Measurements from ENCODE around the gene CETN2.
A peak's percentile ranks its signal among the peaks of the same experiment; 100 is the strongest.
"Not testable (repeated sequence)": the region's sequence is repeated elsewhere in the genome, so short reads cannot be mapped to it uniquely, and the experiment has no call there.

The CETN2 gene

DNA sequence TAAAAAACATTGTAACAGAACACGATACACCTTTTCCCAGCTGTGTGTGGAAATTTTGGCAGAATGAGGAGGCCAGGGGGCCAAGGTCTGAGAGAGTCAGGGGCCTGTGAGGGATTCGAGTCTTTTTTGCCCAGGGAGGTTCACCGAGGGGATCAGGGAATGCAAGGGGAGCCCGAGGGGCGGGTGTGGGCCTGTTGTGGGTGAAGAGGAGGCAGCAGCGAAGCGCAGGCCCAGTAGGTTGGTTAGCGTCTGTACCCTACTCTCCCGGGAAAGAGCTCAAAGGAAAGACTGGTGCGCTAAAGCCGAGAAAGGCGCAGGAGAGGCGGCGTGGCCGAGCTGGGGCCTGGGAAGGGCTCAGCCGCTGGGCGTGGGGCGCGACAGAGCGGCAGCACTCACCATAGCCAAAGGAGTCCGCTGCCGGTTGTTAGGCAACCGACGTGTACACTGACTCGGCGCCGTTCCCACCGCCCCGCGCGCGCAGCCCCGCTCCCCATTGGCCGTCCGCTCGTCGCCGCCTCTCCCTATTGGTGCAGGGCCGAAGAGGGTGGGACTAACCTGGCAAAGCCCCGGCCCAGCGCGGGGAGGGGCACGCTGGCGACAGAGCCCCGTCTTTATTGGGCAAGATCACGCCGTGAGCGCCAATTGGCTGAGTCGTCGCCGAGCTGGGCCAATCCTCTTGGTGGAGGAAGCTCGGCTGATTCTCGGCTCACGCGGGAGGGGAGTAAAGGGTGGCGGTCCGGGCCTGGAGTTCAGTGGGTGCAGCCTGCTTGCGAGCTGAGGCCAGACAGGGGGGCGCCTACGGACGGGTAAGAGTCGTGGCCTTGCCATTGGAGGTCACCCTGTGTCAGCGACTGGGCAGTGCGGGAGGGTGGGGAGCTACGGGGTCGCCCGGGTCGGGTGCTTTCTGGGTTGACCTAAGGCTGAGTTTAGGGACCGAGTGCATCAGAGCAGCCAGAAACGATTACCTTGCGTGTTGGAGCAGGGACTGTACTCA lies at the start of gene CETN2, which contains the start of gene NSDHL:
TSS of gene CETN2 (minus strand) at position 446 of the 994 bp plus-strand sequence. CDS start at position 399, 47 bp downstream.
TSS of gene NSDHL (plus strand) at position 752 of the 994 bp plus-strand sequence. CDS start 15,262 bp downstream, outside the sequence.
- peak; percentile 84 to 86 for DNase-seq (ENCODE audit: low read depth in 2 of 2)

DNA sequence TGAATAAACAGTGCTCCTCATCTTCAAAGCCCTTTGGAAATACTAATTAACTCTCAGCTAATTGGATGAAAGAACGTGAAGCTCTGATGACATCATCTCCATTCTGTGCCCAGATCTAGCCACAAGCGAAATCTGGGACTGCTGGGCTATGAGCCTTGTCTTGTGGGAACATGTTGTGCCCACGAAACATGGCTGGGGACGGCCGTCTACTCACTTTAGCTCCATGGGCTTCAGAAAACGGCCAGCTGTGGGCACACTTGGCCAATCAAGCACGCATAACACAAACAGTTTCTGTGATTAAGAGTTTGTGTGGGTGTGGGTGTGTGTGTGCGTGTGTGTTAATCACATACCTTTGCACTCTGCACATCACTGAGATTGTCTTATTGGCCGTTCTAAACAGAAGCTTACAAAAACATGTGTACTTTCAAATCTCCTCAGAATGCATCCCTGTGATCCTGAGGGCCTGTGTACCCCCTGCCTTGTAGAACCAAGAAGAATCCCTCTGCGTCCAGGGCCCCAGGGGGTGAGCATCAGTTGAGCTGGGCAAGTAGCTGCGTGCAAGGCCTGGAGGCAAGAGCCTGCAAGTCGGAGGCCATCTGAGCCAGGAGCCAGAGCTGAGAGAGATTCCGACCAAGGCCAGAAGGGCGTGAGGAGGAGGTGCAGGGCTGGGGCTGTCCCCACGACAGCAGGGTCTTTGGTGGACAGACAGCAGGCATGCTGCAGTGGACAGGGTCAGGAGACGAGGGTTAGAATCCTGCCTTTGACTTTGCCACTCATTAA lies 48.6 kb upstream of the CETN2 start:
- no peak for DNase-seq (ENCODE audit: low read depth in 2 of 2)

DNA sequence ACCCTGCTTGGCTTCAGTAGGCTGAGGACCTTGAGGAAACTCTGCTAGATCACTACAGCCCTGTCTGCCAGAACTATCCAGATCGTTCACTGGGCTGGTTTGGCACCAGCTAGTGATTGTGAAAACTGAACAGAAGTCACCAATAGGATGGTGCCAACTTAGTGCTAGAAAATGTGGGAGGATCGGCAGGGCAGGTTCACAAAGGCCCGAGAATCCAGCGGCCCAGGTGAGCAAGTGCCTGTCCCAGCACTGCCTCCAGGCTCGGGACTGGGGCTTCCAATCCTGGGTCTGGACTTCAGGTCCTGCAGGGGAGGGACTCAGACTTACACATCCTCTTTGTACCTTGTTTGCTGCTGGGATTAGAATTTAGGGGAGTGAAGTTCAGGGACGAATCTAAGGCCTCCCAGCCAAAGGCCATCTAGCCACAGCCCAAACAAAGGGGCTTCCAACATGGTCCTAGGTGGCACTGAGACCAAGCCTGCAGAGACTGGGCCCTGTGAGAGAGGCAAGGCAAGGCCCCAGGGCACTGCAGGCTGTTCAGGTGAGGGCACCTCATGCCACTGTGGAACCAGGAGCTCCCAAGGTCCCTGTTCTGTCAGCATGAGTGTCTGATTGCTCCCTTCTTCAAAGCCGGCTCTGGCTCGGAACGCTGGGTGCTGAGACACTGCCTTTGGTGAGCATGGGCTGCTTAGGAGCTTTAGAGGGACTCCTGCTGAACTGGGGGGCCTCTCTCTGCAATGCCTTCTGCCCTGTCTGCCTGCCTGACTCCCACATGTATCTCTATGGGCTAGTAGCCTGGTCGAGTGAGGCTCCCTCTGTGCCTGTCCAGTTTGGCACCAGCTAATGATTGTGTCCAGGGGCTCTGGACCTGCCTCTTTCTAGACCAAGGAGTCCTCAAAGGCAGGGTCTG lies 46.6 kb upstream of the CETN2 start:
- no peak for DNase-seq (ENCODE audit: low read depth in 2 of 2)

DNA sequence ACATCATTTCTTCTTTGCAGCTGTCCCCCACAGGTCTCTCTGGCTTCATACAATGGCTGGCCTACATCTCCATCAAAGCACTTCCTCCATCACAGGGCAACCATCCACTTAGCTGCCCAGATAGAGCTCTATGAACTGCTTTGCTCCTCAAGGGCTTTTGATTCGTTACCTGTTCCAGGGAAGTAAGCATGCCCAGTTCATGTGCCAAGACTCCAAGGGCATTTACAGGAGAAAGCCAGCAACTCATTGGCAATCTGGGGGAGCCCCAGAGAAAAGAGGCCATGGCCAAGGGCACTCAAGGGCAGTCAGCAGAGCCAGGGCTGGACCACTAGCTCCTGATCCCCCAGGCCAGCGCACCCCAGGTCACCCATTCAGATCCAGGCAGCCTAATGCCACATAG lies 42.8 kb upstream of the CETN2 start:
- no peak for DNase-seq (ENCODE audit: low read depth in 2 of 2)

- DNase-seq (ENCODE audit: low read depth in 2 of 2): no peak
Measured at GRCh38 chrX:152872522-152872921, 42.0 kb upstream of the CETN2 start.

DNA sequence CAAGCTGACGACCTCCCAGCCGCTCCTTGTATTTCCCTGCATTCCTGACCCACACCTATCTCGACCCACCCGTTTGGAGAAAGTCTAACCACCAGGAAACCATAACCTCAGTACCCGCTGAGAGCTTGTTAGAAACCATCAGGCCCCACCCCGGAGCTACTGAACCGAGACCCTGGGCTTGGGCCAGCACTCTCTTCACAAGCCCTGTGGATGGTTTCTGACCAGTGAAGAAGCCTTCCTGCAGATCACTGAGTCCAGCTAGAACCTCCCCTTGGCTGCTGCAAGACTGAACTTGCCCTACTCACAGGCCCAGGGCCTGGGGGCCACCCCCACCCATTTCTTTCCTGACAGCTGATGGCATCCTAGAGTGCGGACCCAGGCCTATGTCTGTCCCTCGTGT lies 40.7 kb upstream of the CETN2 start:
- DNase-seq (ENCODE audit: low read depth in 2 of 2): no peak

GRCh38 chrX:152869972-152870371 lies 39.4 kb upstream of the CETN2 start:
- no peak for DNase-seq (ENCODE audit: low read depth in 2 of 2)

GRCh38 chrX:152866386-152866785 lies 35.8 kb upstream of the CETN2 start:
- no peak for DNase-seq (ENCODE audit: low read depth in 2 of 2)

- no peak for DNase-seq (ENCODE audit: low read depth in 2 of 2)
Measured at GRCh38 chrX:152865232-152865920, 34.8 kb upstream of the CETN2 start.

DNA sequence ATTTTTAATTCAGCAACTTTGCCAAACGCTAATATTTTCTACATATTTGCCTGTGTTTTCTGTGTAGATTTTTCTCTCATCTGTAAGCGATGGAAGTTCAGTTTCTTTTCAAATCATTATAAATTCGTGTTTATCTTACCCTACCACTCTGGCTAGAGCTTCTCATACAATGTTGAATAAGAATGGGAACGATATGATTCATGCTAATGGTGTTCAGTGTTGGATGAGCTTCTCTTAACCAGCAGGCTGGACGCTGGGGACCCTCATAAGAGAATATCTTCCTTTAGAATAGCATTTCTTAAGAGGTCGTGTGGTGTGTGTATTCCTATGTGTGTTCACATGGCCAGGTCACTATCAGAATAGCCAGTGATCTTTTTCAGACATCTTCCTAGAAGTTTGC lies 31.3 kb upstream of the CETN2 start:
- no peak for DNase-seq (ENCODE audit: low read depth in 2 of 2)

GRCh38 chrX:152861116-152861515 lies 30.6 kb upstream of the CETN2 start:
- DNase-seq (ENCODE audit: low read depth in 2 of 2): no peak

DNA sequence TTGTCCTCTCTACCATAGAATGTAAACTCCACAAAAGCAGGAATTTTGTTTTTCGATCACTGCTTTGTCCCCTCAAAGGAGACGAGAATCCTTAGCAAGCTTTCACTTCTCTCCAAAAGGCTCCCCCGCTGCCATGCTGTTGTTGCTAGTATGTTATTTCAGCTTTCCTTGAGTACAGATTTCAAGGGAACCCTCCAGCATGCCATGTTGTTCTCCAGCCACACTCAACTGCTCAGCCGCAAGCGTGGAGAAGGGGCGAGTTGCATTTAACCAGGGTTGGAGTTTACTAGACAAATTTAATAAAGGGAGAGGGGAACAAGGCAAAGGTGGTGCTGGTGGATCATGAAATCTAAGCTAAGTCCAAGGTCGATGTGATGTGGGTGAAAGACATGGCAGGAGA lies 23.4 kb upstream of the CETN2 start:
- no peak for DNase-seq (ENCODE audit: low read depth in 2 of 2)

DNA sequence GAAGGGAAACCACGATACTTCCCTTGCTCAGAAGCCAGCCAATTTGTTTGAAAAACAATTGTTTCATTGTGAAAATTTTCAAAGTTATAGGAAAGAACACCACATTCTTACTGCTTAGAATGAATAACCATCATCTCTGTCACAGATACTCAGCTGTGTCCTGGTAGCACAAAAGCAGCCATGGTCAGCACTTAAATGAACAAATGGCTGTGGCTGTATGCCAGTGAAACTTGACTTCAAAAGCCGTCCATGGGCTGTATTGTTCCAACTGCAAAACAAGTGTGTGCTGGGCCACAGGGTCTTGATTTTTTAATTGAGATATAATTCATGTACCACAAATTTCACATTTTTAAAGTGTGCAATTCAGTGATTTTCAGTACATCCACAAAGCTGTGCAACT lies 19.9 kb upstream of the CETN2 start:
- DNase-seq (ENCODE audit: low read depth in 2 of 2): no peak

GRCh38 chrX:152847281-152847680 lies 16.7 kb upstream of the CETN2 start:
- no peak for DNase-seq (ENCODE audit: low read depth in 2 of 2)

- DNase-seq (ENCODE audit: low read depth in 2 of 2): no peak
Measured at GRCh38 chrX:152845618-152846240, 15.2 kb upstream of the CETN2 start.

DNA sequence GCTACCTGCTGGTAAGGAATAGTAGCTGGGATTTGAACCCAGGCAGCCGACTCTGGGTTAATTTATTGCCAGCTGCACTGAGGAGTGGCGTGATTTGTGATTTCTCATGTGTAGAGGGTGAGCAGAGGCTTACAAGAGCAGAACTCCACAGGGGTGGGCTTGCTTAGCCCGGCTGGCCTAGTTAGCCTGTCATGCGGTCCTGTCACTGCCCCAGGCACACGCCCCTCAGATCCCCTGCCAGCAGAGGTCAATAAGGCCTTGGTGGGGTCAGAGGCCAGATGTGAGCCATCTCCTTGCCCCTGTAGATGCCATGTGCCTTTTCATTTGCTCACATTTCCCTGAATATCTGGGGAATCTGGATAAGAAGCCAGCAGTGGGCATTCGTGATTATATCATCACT lies 13.7 kb upstream of the CETN2 start:
- DNase-seq (ENCODE audit: low read depth in 2 of 2): no peak

GRCh38 chrX:152843852-152844251 lies 13.3 kb upstream of the CETN2 start:
- no peak for DNase-seq (ENCODE audit: low read depth in 2 of 2)

- no peak for DNase-seq (ENCODE audit: low read depth in 2 of 2)
Measured at GRCh38 chrX:152842772-152843338, 12.3 kb upstream of the CETN2 start.

DNA sequence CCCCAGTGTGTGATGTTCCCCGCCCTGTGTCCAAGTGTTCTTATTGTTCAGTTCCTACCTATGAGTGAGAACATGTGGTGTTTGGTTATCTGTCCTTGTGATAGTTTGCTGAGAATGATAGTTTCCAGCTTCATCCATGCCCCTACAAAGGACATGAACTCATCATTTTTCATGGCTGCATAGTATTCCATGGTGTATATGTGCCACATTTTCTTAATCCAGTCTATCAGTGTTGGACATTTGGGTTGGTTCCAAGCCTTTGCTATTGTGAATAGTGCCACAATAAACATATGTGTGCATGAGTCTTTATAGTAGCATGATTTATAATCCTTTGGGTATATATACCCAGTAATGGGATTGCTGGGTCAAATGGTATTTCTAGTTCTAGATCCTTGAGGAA lies 4.9 kb upstream of the CETN2 start:
- not testable (repeated sequence) for DNase-seq (ENCODE audit: low read depth in 2 of 2)

DNA sequence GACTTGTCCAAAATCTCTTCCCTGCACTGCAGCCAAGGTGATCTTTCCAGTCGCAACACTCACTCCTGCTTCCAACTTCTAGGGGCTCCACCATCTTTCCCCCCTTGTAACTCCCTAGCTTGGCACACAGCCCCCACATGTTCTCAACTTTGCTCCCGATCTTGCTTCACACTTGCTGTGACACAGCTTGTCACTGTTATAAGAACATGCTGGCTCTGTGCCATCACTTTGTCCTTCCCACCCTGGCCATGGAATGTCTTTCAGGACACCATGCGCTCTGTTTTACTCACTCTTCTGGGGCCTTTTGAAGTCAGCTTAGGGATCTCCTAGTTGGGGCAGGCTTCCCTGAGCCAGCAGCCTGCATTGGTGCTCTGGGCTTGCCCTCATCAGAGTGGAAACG lies 2.8 kb upstream of the CETN2 start:
- DNase-seq (ENCODE audit: low read depth in 2 of 2): no peak

Data from stimulated activated CD8-positive, alpha-beta memory T cell treated with anti-CD3 and anti-CD28 coated beads, Interleukin-2, amount 100 ng/mL, for 48 hours (primary cell).